ENCODE results near the gene PNPLA5. TPM values are rescaled to one million over a fixed set of nuclear protein-coding genes. Genes with fewer than 3 reads are reported as not detected.

Gene PNPLA5
- total and polyA plus RNA-seq, 2 of the 8 experiments (the other 6 are each of a cell fraction or from before 2014, with no cell fraction given): 3.9 to 6.8 TPM

DNA sequence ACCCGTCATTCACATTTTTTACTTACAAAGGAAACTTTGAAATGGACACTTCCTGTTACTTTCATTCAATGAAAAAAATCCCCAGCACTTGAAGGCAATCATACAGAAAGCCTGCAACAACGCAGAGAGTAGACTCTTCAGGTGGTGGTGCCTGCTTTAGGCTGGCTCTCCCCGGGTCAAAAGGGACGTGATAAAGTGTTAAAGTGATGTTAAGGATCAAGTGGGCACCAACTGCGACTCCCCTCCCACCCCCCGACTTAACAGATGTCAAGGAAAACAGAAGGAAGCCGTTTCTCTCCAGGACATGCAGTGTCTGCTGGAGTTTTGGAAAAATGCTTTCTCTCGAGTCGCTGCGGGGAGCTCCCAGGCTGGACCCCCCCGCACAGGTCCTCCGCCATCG is 31.4 kb upstream of the PNPLA5 start (continued):
- 0 out of 2 replicates have a peak, but pooled peaks have one; percentile 22 for TF ChIP-seq YY1 (IDR thresholded peaks at IDR 0.05; ENCODE audit: low read depth, low read length)
